ENCODE results near the gene STK39.

Gene STK39

DNA sequence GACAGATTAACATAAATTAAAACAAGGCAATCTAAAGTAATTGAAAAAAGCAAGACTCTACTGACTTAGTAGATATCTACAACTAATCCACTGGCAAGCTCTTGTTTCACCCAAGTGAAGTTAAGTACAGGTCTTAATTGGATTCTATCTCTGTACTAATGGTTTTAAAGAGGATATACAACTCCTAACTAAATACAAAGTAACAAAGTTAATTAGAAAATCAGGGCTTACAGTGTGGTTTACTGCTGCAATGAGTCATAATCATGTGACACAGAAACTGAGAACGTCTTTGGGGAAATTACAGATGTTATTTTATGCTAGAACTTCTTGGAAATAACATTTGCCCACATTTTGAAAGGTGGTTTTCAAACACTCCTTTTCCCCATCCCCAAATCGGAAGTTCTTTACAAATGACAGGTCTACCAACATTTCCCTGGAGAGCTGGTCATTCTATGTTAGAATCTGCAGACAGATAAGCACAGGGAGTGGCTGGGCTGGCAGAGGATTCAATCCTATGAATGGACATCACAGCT is 245.3 kb downstream of the STK39 start:
- H3K27me3 ChIP-seq (ENCODE audit: control insufficient read depth in 1 of 2, insufficient read depth in 2 of 2, low read length in 2 of 2), result no peaks in the 10 kb centered on the region
- H3K9me3 ChIP-seq (ENCODE audit: control insufficient read depth in 1 of 2, low read length in 2 of 2), result no peaks in the 10 kb centered on the region
- H3K36me3 ChIP-seq (ENCODE audit: control insufficient read depth in 1 of 2, insufficient read depth in 2 of 2, low read length in 2 of 2), result peaks cover 0 to 4% of the 10 kb centered on the region in 2 donors
- peaks cover 7 to 15% of the 10 kb centered on the region in 2 donors for H3K4me1 ChIP-seq (ENCODE audit: control insufficient read depth in 1 of 2, insufficient read depth in 2 of 2, low read length in 2 of 2)
- H3K9ac ChIP-seq (ENCODE audit: low read depth in 1 of 2, low read length in 2 of 2), result no peak overlapping the region
- H3K4me3 ChIP-seq (ENCODE audit: low read depth in 1 of 2, low read length in 2 of 2), result no peak overlapping the region
- no peak overlapping the region for H3K27ac ChIP-seq (ENCODE audit: low read depth, low read length)

DNA sequence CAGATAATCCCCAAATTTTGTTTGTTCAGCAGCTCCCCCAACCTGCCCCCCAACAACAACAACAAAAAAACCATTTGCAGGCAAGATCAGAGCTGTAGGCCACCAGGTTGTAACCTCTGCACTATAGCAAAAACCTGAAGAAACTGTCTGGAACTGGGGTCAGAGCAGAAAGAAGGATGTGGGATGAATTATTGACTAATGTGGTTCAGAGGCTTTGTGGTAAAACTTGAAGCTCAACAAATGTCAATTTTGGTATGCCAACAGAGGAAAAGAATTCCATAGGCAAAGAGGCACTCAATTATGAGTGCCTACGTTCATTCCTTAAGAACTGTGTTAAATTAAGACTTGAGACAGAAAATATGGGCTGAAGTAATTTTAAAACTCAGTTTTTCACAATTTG is 255.1 kb downstream of the STK39 start:
- H3K4me1 ChIP-seq (ENCODE audit: control insufficient read depth in 1 of 2, insufficient read depth in 2 of 2, low read length in 2 of 2), result no peaks in the 10 kb centered on the region
- H3K9me3 ChIP-seq (ENCODE audit: control insufficient read depth in 1 of 2, low read length in 2 of 2), result no peaks in the 10 kb centered on the region
- no peaks in the 10 kb centered on the region for H3K27me3 ChIP-seq (ENCODE audit: control insufficient read depth in 1 of 2, insufficient read depth in 2 of 2, low read length in 2 of 2)

GRCh38 chr2:167990062-167990461 is 257.3 kb downstream of the STK39 start:
- Histone ChIP-seq H3K27me3 (ENCODE audit: control insufficient read depth in 1 of 2, insufficient read depth in 2 of 2, low read length in 2 of 2) (no peaks in the 10 kb centered on the region), H3K27ac (ENCODE audit: low read depth, low read length) (no peak overlapping the region), H3K9ac (ENCODE audit: low read depth in 1 of 2, low read length in 2 of 2) (no peak overlapping the region), H3K4me1 (ENCODE audit: control insufficient read depth in 1 of 2, insufficient read depth in 2 of 2, low read length in 2 of 2) (no peaks in the 10 kb centered on the region), H3K4me3 (ENCODE audit: low read depth in 1 of 2, low read length in 2 of 2) (no peak overlapping the region), H3K36me3 (ENCODE audit: control insufficient read depth in 1 of 2, insufficient read depth in 2 of 2, low read length in 2 of 2) (no peaks in the 10 kb centered on the region), H3K9me3 (ENCODE audit: control insufficient read depth in 1 of 2, low read length in 2 of 2) (no peaks in the 10 kb centered on the region)

More for the DNA sequence above, 255.1 kb downstream of the STK39 start:
- Histone ChIP-seq H3K9ac (ENCODE audit: low read depth in 1 of 2, low read length in 2 of 2) (no peak overlapping the region), H3K27ac (ENCODE audit: low read depth, low read length) (no peak overlapping the region), H3K4me3 (ENCODE audit: low read depth in 1 of 2, low read length in 2 of 2) (no peak overlapping the region), H3K36me3 (ENCODE audit: control insufficient read depth in 1 of 2, insufficient read depth in 2 of 2, low read length in 2 of 2) (no peaks in the 10 kb centered on the region)

DNA sequence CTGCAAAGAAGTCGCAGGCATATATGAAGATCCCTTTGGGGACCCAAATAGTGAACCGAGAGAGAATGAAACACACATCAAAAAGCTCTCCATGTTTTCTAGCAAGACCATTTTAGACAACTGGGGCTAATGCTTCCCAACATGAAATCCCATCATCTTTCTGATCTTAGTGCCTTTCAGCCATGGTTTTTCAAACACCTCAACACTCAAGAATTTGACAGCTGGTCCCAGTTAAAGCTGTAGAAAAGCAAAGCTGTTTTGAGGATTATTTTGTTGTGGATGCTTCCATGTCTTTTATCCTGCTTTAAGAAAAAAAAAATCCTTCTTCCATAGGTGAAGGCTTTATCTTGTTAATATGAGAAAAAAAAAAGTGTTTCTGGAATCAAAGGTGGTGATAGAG is 259.1 kb downstream of the STK39 start:
- Histone ChIP-seq H3K4me3 (ENCODE audit: low read depth in 1 of 2, low read length in 2 of 2) (no peak overlapping the region), H3K36me3 (ENCODE audit: control insufficient read depth in 1 of 2, insufficient read depth in 2 of 2, low read length in 2 of 2) (peaks cover 5 to 10% of the 10 kb centered on the region in 2 donors), H3K9me3 (ENCODE audit: control insufficient read depth in 1 of 2, low read length in 2 of 2) (no peaks in the 10 kb centered on the region), H3K27me3 (ENCODE audit: control insufficient read depth in 1 of 2, insufficient read depth in 2 of 2, low read length in 2 of 2) (no peaks in the 10 kb centered on the region), H3K9ac (ENCODE audit: low read depth in 1 of 2, low read length in 2 of 2) (no peak overlapping the region), H3K27ac (ENCODE audit: low read depth, low read length) (no peak overlapping the region), H3K4me1 (ENCODE audit: control insufficient read depth in 1 of 2, insufficient read depth in 2 of 2, low read length in 2 of 2) (no peaks in the 10 kb centered on the region)

DNA sequence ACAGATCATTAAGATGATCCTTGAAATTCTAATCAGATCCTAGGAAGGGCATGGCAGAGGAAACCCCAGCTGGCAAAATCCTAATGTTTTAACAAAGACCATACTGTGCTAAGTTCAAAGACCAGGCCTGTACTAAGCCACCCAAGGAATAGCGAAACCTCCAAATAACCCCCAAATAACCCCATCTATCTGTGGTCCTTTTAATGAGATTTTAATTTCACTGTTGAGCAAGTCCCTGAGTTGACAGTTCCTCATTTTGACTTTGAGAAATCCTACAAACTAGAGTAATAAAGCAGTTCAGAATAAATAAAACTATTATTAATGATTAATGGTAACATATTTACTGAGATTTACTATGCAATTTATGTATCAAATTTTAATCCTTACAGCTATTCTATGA is 259.8 kb downstream of the STK39 start:
- Histone ChIP-seq H3K9me3 (ENCODE audit: control insufficient read depth in 1 of 2, low read length in 2 of 2) (no peaks in the 10 kb centered on the region), H3K9ac (ENCODE audit: low read depth in 1 of 2, low read length in 2 of 2) (no peak overlapping the region), H3K27ac (ENCODE audit: low read depth, low read length) (no peak overlapping the region), H3K36me3 (ENCODE audit: control insufficient read depth in 1 of 2, insufficient read depth in 2 of 2, low read length in 2 of 2) (peaks cover 5 to 10% of the 10 kb centered on the region in 2 donors), H3K4me1 (ENCODE audit: control insufficient read depth in 1 of 2, insufficient read depth in 2 of 2, low read length in 2 of 2) (no peaks in the 10 kb centered on the region), H3K27me3 (ENCODE audit: control insufficient read depth in 1 of 2, insufficient read depth in 2 of 2, low read length in 2 of 2) (no peaks in the 10 kb centered on the region), H3K4me3 (ENCODE audit: low read depth in 1 of 2, low read length in 2 of 2) (no peak overlapping the region)

DNA sequence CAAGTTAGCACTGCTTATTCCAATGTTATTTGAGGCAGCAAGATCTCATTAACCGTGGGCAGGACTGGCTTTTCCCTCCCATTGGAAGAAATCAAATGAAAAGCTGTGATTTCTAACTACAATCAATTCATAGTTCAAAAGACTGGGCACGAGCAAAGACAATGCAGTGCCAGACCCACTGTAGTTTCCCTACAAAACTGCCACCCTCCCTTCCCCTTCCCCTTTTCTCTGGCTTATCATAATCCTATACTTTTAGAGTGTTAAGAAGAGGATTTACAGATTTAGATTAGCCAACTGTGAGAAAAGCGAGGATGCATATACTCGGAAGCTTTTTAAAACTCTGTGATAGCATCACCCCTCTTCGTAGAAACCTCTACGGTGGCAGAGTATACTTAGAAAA is 260.4 kb downstream of the STK39 start:
- H3K4me3 ChIP-seq (ENCODE audit: low read depth in 1 of 2, low read length in 2 of 2), result no peak overlapping the region
- no peaks in the 10 kb centered on the region for H3K4me1 ChIP-seq (ENCODE audit: control insufficient read depth in 1 of 2, insufficient read depth in 2 of 2, low read length in 2 of 2)
- H3K9me3 ChIP-seq (ENCODE audit: control insufficient read depth in 1 of 2, low read length in 2 of 2), result no peaks in the 10 kb centered on the region
- H3K36me3 ChIP-seq (ENCODE audit: control insufficient read depth in 1 of 2, insufficient read depth in 2 of 2, low read length in 2 of 2), result peaks cover 5 to 10% of the 10 kb centered on the region in 2 donors
- no peak overlapping the region for H3K9ac ChIP-seq (ENCODE audit: low read depth in 1 of 2, low read length in 2 of 2)
- H3K27ac ChIP-seq (ENCODE audit: low read depth, low read length), result no peak overlapping the region
- no peaks in the 10 kb centered on the region for H3K27me3 ChIP-seq (ENCODE audit: control insufficient read depth in 1 of 2, insufficient read depth in 2 of 2, low read length in 2 of 2)

GRCh38 chr2:167986223-167986622 is 261.2 kb downstream of the STK39 start:
- Histone ChIP-seq H3K27me3 (ENCODE audit: control insufficient read depth in 1 of 2, insufficient read depth in 2 of 2, low read length in 2 of 2) (no peaks in the 10 kb centered on the region), H3K27ac (ENCODE audit: low read depth, low read length) (no peak overlapping the region), H3K9me3 (ENCODE audit: control insufficient read depth in 1 of 2, low read length in 2 of 2) (no peaks in the 10 kb centered on the region), H3K4me1 (ENCODE audit: control insufficient read depth in 1 of 2, insufficient read depth in 2 of 2, low read length in 2 of 2) (no peaks in the 10 kb centered on the region), H3K4me3 (ENCODE audit: low read depth in 1 of 2, low read length in 2 of 2) (no peak overlapping the region), H3K9ac (ENCODE audit: low read depth in 1 of 2, low read length in 2 of 2) (no peak overlapping the region), H3K36me3 (ENCODE audit: control insufficient read depth in 1 of 2, insufficient read depth in 2 of 2, low read length in 2 of 2) (peaks cover 5 to 10% of the 10 kb centered on the region in 2 donors)

DNA sequence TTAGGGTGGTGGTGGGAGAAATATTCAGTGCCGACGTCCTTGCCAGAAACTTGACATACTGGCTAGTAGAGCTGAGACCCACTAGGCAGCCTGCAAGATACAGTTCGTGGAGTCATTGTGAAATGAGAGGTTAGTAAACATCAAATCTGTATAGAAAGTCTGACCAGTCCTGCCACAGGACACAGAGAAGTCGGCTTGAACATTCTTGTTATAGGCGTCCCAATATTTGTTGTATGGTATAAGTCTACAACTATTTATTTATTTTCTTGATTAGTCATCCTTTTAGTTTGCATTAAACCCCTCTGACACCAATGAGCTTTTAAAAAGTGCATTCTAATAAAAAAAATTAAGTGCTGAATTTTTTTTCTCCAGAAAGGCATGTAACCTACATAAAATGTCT is 265.4 kb downstream of the STK39 start:
- Histone ChIP-seq H3K4me3 (ENCODE audit: low read depth in 1 of 2, low read length in 2 of 2) (no peak overlapping the region), H3K27ac (ENCODE audit: low read depth, low read length) (no peak overlapping the region), H3K9ac (ENCODE audit: low read depth in 1 of 2, low read length in 2 of 2) (no peak overlapping the region), H3K27me3 (ENCODE audit: control insufficient read depth in 1 of 2, insufficient read depth in 2 of 2, low read length in 2 of 2) (no peaks in the 10 kb centered on the region), H3K36me3 (ENCODE audit: control insufficient read depth in 1 of 2, insufficient read depth in 2 of 2, low read length in 2 of 2) (peaks cover 5 to 12% of the 10 kb centered on the region in 2 donors), H3K9me3 (ENCODE audit: control insufficient read depth in 1 of 2, low read length in 2 of 2) (no peaks in the 10 kb centered on the region), H3K4me1 (ENCODE audit: control insufficient read depth in 1 of 2, insufficient read depth in 2 of 2, low read length in 2 of 2) (no peaks in the 10 kb centered on the region)

DNA sequence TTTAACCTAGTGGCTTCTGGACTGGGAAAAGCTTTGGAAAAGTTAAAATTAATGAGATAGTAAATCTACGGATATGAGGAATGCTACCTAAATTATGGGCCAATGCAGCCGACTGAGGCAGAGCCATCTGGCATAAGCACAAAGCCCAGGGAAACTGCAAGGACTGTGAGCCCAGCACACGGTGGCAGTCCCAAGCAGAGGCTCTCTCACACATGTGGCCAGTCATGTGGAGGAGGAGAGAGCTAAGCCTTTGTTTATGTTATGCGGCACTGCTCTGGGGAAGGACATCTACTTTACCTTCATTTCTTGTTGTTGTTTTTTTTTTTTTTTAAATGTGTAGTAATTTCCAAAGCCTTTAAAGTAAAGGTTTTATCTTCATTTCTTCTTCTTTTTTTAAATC is 267.0 kb downstream of the STK39 start:
- Histone ChIP-seq H3K4me3 (ENCODE audit: low read depth in 1 of 2, low read length in 2 of 2) (no peak overlapping the region), H3K9me3 (ENCODE audit: control insufficient read depth in 1 of 2, low read length in 2 of 2) (no peaks in the 10 kb centered on the region), H3K27me3 (ENCODE audit: control insufficient read depth in 1 of 2, insufficient read depth in 2 of 2, low read length in 2 of 2) (no peaks in the 10 kb centered on the region), H3K27ac (ENCODE audit: low read depth, low read length) (no peak overlapping the region), H3K36me3 (ENCODE audit: control insufficient read depth in 1 of 2, insufficient read depth in 2 of 2, low read length in 2 of 2) (peaks cover 5 to 12% of the 10 kb centered on the region in 2 donors), H3K4me1 (ENCODE audit: control insufficient read depth in 1 of 2, insufficient read depth in 2 of 2, low read length in 2 of 2) (no peaks in the 10 kb centered on the region), H3K9ac (ENCODE audit: low read depth in 1 of 2, low read length in 2 of 2) (no peak overlapping the region)

GRCh38 chr2:167972746-167973145 is 274.6 kb downstream of the STK39 start:
- Histone ChIP-seq H3K9ac (ENCODE audit: low read depth in 1 of 2, low read length in 2 of 2) (no peak overlapping the region), H3K36me3 (ENCODE audit: control insufficient read depth in 1 of 2, insufficient read depth in 2 of 2, low read length in 2 of 2) (peaks cover 0 to 5% of the 10 kb centered on the region in 2 donors), H3K27me3 (ENCODE audit: control insufficient read depth in 1 of 2, insufficient read depth in 2 of 2, low read length in 2 of 2) (no peaks in the 10 kb centered on the region), H3K4me1 (ENCODE audit: control insufficient read depth in 1 of 2, insufficient read depth in 2 of 2, low read length in 2 of 2) (no peaks in the 10 kb centered on the region), H3K27ac (ENCODE audit: low read depth, low read length) (no peak overlapping the region), H3K9me3 (ENCODE audit: control insufficient read depth in 1 of 2, low read length in 2 of 2) (peaks cover 9 to 16% of the 10 kb centered on the region in 2 donors), H3K4me3 (ENCODE audit: low read depth in 1 of 2, low read length in 2 of 2) (no peak overlapping the region)

GRCh38 chr2:167972020-167972419 is 275.4 kb downstream of the STK39 start:
- Histone ChIP-seq H3K27ac (ENCODE audit: low read depth, low read length) (no peak overlapping the region), H3K36me3 (ENCODE audit: control insufficient read depth in 1 of 2, insufficient read depth in 2 of 2, low read length in 2 of 2) (peaks cover 0 to 5% of the 10 kb centered on the region in 2 donors), H3K9me3 (ENCODE audit: control insufficient read depth in 1 of 2, low read length in 2 of 2) (peaks cover 9 to 16% of the 10 kb centered on the region in 2 donors), H3K4me1 (ENCODE audit: control insufficient read depth in 1 of 2, insufficient read depth in 2 of 2, low read length in 2 of 2) (peaks cover 2 to 4% of the 10 kb centered on the region in 2 donors), H3K27me3 (ENCODE audit: control insufficient read depth in 1 of 2, insufficient read depth in 2 of 2, low read length in 2 of 2) (no peaks in the 10 kb centered on the region), H3K9ac (ENCODE audit: low read depth in 1 of 2, low read length in 2 of 2) (no peak overlapping the region), H3K4me3 (ENCODE audit: low read depth in 1 of 2, low read length in 2 of 2) (no peak overlapping the region)

Data from duodenal mucosa (tissue), 2 donors.